ENCODE data around the gene DEPP1.

Gene DEPP1

GRCh38 chr10:44947371-44948152, 31.0 kb downstream of the DEPP1 start:
- no peak for TF ChIP-seq POLR2AphosphoS5 (IDR thresholded peaks at IDR 0.05; ENCODE audit: low read depth, low read length)
- TF ChIP-seq REST (IDR thresholded peaks at IDR 0.05; ENCODE audit: insufficient read depth in 1 of 2, low read depth in 2 of 2, low read length in 2 of 2): no peak
- no peak for TF ChIP-seq SIN3A (IDR thresholded peaks at IDR 0.05; ENCODE audit: borderline replicate concordance, insufficient read depth, low read length)
- no peak for TF ChIP-seq FOXP2 (optimal IDR thresholded peaks at IDR 0.05; ENCODE audit: borderline replicate concordance, extremely low read depth, extremely low read length, insufficient read depth)
- TF ChIP-seq TAF1 (IDR thresholded peaks at IDR 0.05; ENCODE audit: borderline replicate concordance, insufficient read depth, low read length): no peak

- no peak for TF ChIP-seq FOXP2 (optimal IDR thresholded peaks at IDR 0.05; ENCODE audit: borderline replicate concordance, extremely low read depth, extremely low read length, insufficient read depth)
- no peak for TF ChIP-seq POLR2AphosphoS5 (IDR thresholded peaks at IDR 0.05; ENCODE audit: low read depth, low read length)
- no peak for TF ChIP-seq SIN3A (IDR thresholded peaks at IDR 0.05; ENCODE audit: borderline replicate concordance, insufficient read depth, low read length)
- TF ChIP-seq TAF1 (IDR thresholded peaks at IDR 0.05; ENCODE audit: borderline replicate concordance, insufficient read depth, low read length): no peak
- TF ChIP-seq REST (IDR thresholded peaks at IDR 0.05; ENCODE audit: insufficient read depth in 1 of 2, low read depth in 2 of 2, low read length in 2 of 2): no peak
These were observed 32.4 kb downstream of the DEPP1 start for GRCh38 chr10:44946205-44946604.

- TF ChIP-seq FOXP2 (optimal IDR thresholded peaks at IDR 0.05; ENCODE audit: borderline replicate concordance, extremely low read depth, extremely low read length, insufficient read depth): no peak
- TF ChIP-seq SIN3A (IDR thresholded peaks at IDR 0.05; ENCODE audit: borderline replicate concordance, insufficient read depth, low read length): no peak
- TF ChIP-seq TAF1 (IDR thresholded peaks at IDR 0.05; ENCODE audit: borderline replicate concordance, insufficient read depth, low read length): no peak
- TF ChIP-seq POLR2AphosphoS5 (IDR thresholded peaks at IDR 0.05; ENCODE audit: low read depth, low read length): no peak
- no peak for TF ChIP-seq REST (IDR thresholded peaks at IDR 0.05; ENCODE audit: insufficient read depth in 1 of 2, low read depth in 2 of 2, low read length in 2 of 2)
These were observed 34.3 kb downstream of the DEPP1 start for GRCh38 chr10:44944354-44944753.

- TF ChIP-seq TAF1 (IDR thresholded peaks at IDR 0.05; ENCODE audit: borderline replicate concordance, insufficient read depth, low read length): no peak
- no peak for TF ChIP-seq REST (IDR thresholded peaks at IDR 0.05; ENCODE audit: insufficient read depth in 1 of 2, low read depth in 2 of 2, low read length in 2 of 2)
- no peak for TF ChIP-seq POLR2AphosphoS5 (IDR thresholded peaks at IDR 0.05; ENCODE audit: low read depth, low read length)
- TF ChIP-seq SIN3A (IDR thresholded peaks at IDR 0.05; ENCODE audit: borderline replicate concordance, insufficient read depth, low read length): no peak
- no peak for TF ChIP-seq FOXP2 (optimal IDR thresholded peaks at IDR 0.05; ENCODE audit: borderline replicate concordance, extremely low read depth, extremely low read length, insufficient read depth)
These were observed 38.8 kb downstream of the DEPP1 start for GRCh38 chr10:44939691-44940401.
